Stimulated activated CD4-positive, alpha-beta T cell treated with anti-CD3 and anti-CD28 coated beads, TNF-alpha, amount 100 ng/mL, for 48 hours (primary cell): ENCODE measurements around the gene C19orf12.
"Not testable (repeated sequence)": the region's sequence is repeated elsewhere in the genome, so short reads cannot be mapped to it uniquely, and the experiment has no call there.

Experiments used
- DNase-seq, 3 donors: peaks; one replicate each; pipeline ENCODE4 v3.0.0-alpha.2; 2020; ENCODE audit warnings: low read depth in 3 of 3

Gene C19orf12

DNA sequence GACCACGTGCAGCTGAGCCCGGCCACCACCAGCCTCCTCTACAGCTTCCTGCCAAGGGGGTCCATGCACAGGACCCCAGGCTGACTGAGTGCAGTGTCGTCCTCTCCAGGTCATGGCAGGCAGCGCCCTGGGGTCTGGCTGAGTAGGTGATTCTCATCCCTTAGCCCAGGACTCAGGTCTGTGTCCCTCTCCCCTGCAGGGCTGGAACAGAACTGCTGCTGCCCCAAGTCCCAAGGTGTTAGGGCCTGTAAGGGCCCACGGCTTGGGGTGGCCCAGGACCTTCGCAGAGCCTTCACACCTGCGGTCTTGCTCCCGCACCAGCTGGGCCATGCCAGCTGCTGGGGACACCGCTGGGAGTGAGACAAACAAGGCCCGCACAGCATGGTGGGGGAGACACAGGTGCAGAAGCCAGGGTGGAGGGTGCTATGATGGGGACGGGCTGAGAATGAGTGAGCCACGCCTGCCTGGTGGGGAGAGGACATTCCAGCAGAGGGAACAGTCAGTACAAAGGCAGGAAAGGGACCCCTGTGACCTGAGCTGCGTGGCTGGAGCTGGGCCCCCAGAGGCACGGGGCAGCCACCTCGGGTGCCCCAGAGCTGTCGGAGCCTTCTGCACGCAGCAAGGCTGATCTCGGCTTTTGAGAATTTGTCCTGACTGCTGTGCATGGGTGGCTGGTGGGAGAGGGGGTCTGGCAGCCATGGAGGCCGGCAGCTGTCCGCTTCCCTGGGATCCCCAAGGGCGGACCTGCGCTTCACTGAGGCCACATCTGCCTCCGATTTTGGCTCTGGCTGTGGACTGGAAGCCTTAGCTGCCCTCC is 37.9 kb downstream of the C19orf12 start:
- DNase-seq = no peak

DNA sequence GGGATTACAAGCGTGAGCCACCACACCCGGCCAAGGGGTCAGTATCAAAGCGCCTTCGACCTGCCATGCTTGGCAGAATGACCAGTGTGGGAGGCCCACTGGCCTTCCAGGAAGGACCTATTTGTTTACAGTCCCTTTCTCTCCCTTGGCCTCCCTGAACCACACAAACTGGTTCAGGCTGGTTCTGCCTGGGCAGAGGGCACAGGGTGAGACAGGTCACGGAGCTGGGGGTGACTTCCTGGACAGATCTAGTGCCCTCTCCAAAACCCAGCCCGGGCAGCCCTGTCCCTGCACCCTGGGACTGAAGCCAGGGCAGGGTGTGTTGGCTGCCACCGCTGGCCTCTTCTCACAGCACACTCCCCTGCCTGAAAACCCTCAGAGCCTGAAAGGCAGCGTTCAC is 38.5 kb downstream of the C19orf12 start:
- DNase-seq = no peak

- no peak for DNase-seq
Measured at GRCh38 chr19:29675650-29676186, 39.3 kb downstream of the C19orf12 start.

DNA sequence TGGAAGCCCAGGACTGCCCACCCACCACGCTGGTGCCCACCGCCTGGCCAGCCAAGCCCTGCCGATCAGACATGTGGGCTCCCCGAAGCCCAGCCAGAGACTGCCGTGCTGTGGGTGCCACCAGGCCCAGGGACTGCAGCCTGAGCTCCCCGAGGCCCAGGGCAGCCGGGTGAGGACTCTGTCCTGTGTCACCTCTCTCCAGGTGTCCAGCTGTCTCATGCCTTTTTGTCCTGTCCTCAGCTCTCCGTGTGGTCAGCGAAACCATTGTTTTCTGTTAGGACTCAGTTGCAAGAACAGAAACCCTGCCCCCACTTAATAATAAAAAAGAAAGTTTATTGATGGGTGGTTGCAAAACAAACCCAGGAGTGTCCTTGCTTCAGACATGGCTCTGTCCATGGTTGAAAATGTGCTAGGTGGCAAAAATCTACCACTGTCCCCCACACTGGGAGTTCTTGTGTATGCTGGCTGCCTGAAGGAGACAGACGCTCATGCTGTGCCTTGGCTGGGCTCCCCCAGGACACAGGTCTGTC is 39.9 kb downstream of the C19orf12 start:
- no peak for DNase-seq

DNA sequence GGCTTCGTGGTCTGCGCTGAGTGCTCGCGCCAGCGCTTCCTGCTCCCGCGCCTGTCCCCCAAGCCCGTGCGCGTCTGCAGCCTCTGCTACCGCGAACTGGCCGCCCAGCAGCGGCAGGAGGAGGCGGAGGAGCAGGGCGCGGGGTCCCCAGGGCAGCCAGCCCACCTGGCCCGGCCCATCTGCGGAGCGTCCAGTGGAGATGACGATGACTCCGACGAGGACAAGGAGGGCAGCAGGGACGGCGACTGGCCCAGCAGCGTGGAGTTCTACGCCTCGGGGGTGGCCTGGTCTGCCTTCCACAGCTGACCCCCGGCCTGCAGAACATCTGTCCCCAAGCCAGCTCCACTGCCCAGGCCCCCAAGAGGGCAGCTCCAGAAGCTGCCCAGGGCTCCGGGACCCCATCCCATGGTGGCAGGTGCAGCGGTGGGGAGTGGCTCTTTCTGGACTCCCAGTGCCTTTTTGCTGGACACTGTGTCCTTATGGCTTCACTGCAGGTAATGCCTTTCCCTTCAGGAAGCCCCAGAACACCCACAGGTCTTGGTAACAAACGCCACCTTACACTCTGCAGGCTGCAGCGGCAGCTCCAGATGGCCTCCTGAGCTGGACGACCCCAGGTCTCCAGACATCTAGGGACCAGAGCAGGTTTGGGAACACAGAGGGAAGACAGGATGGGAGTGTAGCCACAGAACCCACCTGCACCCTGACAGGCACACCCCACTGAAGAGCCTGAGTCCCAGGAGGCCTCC is 40.5 kb downstream of the C19orf12 start:
- DNase-seq = no peak

- DNase-seq = no peak
Measured at GRCh38 chr19:29673451-29674371, 41.4 kb downstream of the C19orf12 start.

GRCh38 chr19:29672933-29673336 is 42.1 kb downstream of the C19orf12 start:
- peak; percentile 72 to 84 (median 79) for DNase-seq

DNA sequence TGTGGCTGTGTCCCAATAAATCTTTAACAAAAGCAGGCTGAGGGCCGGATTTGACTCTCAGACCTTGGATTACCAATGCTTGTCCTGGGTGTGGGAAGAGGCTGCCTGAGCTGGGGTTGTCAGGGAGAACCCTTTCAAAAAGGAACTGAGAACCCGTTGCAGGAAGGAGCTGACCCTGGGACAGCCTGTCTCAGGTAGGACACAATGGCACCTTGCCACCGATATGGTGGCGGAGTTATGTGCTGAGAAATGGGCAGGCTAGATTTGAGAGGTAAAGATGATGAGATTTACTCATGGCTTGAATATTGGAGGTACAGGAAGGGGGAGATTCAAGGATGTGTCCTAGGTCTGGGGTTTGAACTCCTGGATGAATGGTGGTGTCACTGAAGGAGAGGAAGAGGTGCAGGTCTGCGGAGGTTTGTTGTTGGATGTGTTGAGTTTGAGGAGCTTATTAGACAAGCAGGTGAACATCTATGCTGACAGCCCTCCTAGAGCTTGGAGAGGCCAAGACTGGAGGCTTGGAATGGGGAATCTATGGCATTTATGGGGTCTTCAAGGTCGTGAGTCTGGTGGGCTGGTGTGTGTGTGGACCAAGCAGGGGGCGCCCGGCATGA is 42.6 kb downstream of the C19orf12 start:
- DNase-seq = no peak

DNA sequence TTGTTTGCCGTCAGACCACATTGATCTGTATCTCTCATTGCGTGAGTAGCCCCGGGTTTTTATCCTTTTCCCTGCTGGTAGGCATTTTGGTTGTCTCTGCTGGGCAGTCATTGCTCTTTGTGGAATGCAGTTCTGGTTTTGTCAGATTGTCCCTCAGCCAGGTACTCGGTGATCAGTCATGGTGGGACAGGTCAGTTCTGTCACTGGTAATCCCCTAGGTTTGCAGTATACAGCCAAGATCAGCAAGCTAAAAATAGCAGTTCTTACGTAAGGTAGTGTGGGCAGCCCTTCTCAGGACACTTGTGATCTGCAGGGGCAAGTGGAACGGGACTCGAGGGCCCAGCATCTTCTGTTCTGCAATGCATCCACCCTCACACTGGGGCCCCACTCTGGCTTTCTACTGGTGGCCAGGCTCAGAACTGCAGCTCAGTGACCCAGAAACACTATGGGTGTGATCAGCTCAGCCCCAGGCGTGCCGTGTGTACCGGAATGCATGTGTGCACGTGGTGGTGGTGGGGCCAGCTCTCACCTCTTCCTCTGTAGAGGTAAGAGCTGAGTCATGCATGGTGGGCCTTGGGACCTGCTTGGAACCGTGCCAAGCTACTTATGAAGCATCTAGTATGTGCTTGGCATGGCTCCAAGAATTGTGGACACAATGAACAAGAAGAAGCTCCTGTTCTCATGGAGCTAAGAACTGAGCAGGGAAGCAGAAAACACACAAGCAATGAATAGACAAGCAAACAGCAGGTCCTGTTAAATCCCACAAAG is 43.5 kb downstream of the C19orf12 start:
- peak; percentile 62 to 88 (median 82) for DNase-seq

- not testable (repeated sequence) for DNase-seq
Measured at GRCh38 chr19:29671026-29671392, 44.1 kb downstream of the C19orf12 start.

DNA sequence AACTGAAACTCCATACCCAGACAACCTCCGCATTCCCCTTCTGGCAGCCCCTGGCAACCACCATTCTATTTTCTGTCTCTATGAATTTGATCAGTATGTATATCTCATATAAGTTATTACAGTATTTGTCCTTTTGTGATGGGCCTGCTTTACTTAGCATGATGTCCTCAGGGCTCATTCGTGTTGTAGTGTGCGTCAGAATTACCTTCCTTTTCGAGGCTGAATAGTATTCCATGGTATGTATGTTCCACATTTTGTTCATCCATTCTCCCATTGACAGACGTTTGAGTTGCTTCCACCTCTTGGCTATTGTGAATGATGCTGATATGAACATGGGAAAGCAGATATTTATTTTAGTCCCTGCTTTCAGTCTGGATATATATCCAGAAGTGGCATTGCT is 44.8 kb downstream of the C19orf12 start:
- DNase-seq = no peak

GRCh38 chr19:29668746-29669609 is 46.1 kb downstream of the C19orf12 start:
- no peak for DNase-seq

DNA sequence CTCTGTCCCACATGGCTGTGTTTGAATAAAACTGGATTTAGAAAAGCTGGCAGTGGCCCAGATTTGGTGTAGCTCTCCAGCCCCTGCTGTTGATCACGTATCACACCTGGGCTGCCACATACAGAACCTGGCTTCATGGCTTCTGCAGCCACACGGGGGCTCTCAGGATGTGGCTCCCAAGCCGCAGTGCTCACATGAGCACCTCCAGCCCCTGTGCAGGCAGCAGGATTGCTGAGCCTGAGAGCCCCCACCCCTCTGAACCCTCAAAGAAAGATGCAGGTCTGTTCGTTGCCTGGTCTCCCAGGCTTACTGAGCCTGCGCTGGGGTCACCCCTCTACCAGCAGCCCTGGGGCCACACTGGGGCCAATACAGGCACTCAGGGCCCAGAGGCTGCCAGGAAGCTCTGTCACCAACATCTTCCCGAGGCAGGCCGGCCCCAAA is 47.1 kb downstream of the C19orf12 start:
- peak in 1 of 3 donors; percentile 37 for DNase-seq

GRCh38 chr19:29667387-29667783 is 47.7 kb downstream of the C19orf12 start:
- DNase-seq = no peak

- DNase-seq = no peak
Measured at GRCh38 chr19:29666578-29667386, 48.3 kb downstream of the C19orf12 start.

- no peak for DNase-seq
Measured at GRCh38 chr19:29665826-29666577, 49.1 kb downstream of the C19orf12 start.

- peak; percentile 66 to 86 (median 73) for DNase-seq
Measured at GRCh38 chr19:29665215-29665825, 49.7 kb downstream of the C19orf12 start, which contains the start of gene PLEKHF1. Gene PLEKHF1, plus strand, starts transcription at chr19:29665461. Its CDS starts 8,379 bp downstream, at chr19:29673840.
